Kidney epithelial cell (primary cell): ENCODE results near the gene GSAP. TPM values are rescaled to one million over a fixed set of nuclear protein-coding genes. Genes with fewer than 3 reads are reported as not detected.

Source experiments
- DNase-seq: peaks from one replicate; pipeline ENCODE4 v3.0.0-alpha.2; 2010; ENCODE audit warnings: low read depth
- H3K27me3 ChIP-seq: 2 replicates; pipeline ENCODE4 v1.6.0; 2011; ENCODE audit warnings: low read length; ENCODE audit not compliant: control insufficient read depth, insufficient read depth
- H3K36me3 ChIP-seq: 2 replicates; pipeline ENCODE4 v1.5.1; 2011; ENCODE audit warnings: low read length; ENCODE audit not compliant: control insufficient read depth, insufficient read depth
- H3K4me3 ChIP-seq: 2 replicates; pipeline ENCODE4 v1.5.1; 2011; ENCODE audit warnings: low read depth, mild to moderate bottlenecking, control low read depth, low read length
- total RNA-seq: library from RNA; depleted of rRNA; stranded (reverse); fragments of >200 nt; gene quantifications from 2 replicates; pipeline ENCODE4 v1.2.3, GENCODE V29; 2015
- TF ChIP-seq, protein P1 (sequence below): IDR thresholded peaks from 2 replicates; pipeline ENCODE4 v1.5.1; 2011; ENCODE audit warnings: mild to moderate bottlenecking, moderate library complexity, low read length, control low read depth, inconsistent platforms; ENCODE audit not compliant: insufficient read depth, poor library complexity, severe bottlenecking

GSAP gene
- total RNA-seq, 1 donor from 2014 or later = 4.3 TPM

DNA sequence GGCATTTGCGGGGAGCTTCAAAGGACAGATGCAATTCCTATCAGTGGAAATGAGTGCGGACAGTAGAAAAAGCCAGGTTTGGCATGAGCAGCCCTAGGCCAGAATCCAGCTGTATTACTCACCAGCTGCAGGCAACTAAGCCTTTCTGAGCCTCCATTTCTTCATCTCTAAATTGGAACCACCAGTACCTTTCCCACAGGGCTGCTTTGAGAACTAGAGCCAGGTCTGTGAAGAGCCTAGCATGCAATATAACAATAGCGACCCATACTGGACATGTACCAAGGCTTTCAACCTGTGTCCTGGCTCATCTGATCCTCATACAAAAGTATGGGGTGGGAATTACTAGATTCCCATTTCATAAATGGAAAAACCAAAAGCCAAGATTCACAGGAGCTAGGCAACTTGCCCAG lies 101.0 kb downstream of the GSAP start:
- no peaks in the 10 kb centered on the region for H3K36me3 ChIP-seq
- H3K27me3 ChIP-seq = no peaks in the 10 kb centered on the region
- no peak overlapping the region for H3K4me3 ChIP-seq
- TF ChIP-seq, protein P1, sequence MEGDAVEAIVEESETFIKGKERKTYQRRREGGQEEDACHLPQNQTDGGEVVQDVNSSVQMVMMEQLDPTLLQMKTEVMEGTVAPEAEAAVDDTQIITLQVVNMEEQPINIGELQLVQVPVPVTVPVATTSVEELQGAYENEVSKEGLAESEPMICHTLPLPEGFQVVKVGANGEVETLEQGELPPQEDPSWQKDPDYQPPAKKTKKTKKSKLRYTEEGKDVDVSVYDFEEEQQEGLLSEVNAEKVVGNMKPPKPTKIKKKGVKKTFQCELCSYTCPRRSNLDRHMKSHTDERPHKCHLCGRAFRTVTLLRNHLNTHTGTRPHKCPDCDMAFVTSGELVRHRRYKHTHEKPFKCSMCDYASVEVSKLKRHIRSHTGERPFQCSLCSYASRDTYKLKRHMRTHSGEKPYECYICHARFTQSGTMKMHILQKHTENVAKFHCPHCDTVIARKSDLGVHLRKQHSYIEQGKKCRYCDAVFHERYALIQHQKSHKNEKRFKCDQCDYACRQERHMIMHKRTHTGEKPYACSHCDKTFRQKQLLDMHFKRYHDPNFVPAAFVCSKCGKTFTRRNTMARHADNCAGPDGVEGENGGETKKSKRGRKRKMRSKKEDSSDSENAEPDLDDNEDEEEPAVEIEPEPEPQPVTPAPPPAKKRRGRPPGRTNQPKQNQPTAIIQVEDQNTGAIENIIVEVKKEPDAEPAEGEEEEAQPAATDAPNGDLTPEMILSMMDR = no peak
- DNase-seq = no peak

DNA sequence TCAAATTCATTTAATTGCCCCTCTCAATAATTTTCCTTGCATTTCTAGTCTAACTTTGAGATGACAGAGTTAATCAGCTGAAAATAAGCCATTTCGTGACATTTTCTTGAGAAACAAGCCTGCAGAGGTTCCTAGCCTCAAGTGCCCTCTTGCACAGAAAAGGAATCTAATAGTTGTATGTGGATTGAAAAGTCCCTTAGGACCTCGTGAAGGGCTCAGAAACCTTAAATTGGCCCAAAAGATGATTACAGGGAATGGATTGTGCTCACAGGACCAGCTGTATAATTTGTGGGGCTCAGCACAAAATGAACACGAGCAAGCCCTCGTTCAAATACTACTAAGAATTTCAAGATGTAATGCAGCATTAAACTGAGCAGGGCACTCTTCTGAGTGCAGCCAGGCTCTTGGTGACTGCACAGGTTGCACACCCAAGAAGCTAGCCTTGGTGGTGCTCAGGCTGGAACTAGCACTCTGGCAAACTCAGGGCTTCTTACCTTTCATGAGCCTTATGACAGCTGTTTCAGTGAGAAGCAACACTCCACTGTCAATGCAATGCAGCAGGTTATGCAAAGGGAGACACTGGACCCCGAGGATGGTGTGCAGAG lies 102.2 kb downstream of the GSAP start:
- Histone ChIP-seq H3K27me3 (no peaks in the 10 kb centered on the region), H3K36me3 (no peaks in the 10 kb centered on the region), H3K4me3 (no peak overlapping the region)
- DNase-seq = no peak
- TF ChIP-seq, protein P1 = no peak

DNA sequence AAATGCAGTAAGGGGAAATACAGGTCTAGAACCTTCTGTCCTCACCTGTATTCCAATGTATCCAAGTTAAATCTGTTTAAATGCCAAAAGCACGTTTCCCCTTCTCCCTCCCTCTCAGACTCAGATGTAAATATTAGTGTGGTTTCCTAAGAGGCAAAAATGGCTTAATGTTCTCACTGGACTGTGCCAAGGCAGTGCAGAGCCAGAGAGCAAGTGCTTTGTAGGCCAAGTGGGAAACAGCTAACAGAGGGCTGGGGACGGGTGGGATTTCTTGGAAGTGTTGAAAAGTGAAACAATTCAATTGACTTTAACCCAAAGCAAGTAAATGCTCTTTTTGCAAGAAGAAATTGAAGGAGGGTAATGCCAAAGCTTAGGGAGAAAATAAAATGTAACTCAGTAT lies 103.1 kb downstream of the GSAP start:
- TF ChIP-seq, protein P1 = no peak
- Histone ChIP-seq H3K27me3 (no peaks in the 10 kb centered on the region), H3K4me3 (no peak overlapping the region), H3K36me3 (no peaks in the 10 kb centered on the region)
- no peak for DNase-seq

DNA sequence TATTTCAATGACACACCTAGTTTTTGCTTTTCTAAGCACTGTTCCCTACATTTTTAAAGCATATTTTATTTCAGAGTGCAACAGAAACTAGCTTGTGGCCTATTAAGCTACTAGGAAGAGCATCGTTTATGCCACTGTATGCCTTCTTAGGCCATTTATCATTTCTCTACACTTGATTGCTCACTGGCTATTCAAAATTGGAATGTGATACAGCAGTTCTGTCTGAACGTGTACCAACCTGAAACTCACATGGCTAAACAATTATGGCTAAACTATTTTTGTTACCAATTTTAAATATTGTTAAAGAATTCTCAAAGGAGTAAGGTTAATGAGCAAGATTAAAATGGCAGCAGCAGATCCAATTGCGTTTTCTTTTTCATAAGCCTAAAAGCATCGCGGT lies 105.2 kb downstream of the GSAP start:
- no peaks in the 10 kb centered on the region for H3K27me3 ChIP-seq
- TF ChIP-seq, protein P1 = no peak
- no peaks in the 10 kb centered on the region for H3K36me3 ChIP-seq
- H3K4me3 ChIP-seq = no peak overlapping the region
- DNase-seq = no peak

DNA sequence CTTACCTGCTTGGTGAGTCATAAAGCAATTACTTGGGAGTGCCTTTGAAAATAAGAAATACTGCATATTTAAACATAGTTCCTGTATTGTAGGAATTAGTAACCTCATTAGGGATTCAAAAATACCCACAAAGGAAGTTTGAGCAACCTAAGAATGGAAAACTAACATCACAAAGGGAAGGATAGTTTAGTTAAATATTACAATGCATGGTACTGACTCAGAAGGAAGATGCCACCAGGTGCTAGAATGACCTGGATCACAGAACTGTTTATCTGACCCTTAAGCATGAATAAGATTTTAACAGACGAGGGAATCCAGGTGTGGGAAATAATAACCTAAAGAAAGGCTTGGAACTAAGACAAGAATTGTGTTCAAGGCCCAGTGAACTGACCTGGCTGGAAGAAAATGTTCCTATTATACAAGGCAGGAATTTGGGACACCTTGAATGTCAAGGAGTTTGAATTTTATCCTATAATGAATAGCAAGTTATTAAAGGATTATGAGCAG lies 106.4 kb downstream of the GSAP start:
- no peak for DNase-seq
- TF ChIP-seq, protein P1 = no peak
- H3K36me3 ChIP-seq = no peaks in the 10 kb centered on the region
- H3K4me3 ChIP-seq = no peak overlapping the region
- no peaks in the 10 kb centered on the region for H3K27me3 ChIP-seq

DNA sequence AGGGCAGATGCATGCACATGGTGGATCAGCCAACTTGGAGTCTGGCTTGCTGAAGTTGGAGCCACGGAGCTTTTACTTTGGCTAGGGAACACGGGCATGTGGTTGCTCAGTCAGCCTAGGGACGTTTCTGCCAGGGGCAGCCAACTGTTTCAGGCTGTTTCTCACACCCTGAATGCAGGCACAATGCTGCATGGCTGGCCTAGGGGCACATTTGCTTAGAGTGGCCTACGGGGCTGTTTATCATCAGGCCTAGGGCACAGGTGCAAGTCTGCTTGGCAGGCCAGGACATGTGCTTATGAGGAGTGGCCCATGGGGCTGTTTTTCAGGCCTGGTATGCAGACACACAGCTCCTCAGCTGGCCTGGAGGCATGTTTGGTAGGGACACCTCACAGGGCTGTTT lies 107.4 kb downstream of the GSAP start:
- Histone ChIP-seq H3K4me3 (no peak overlapping the region), H3K27me3 (no peaks in the 10 kb centered on the region), H3K36me3 (no peaks in the 10 kb centered on the region)
- TF ChIP-seq, protein P1 = no peak
- no peak for DNase-seq
